Panc1 (cell line): ENCODE results near the gene AZI2. TPM values are rescaled to one million over a fixed set of nuclear protein-coding genes. Genes with fewer than 3 reads are reported as not detected.

Source experiments
- ATAC-seq: fragments of 200-7000 bp; cut with Tn5 transposase; 2 replicates; pipeline ENCODE4 v1.9.1; 2020; ENCODE audit warnings: mild to moderate bottlenecking, moderate library complexity
- BruUV-seq: library from RNA; stranded (reverse); fragments of 400-500 nt; replicated peaks from 2 replicates; lab custom pipeline; 2021; lab: Mats Ljungman, UMichigan
- CTCF ChIA-PET: fragments of 300-600 bp; sonication (Branson Sonifier 250); formaldehyde crosslinking; loops from one replicate; lab custom pipeline; 2022; ENCODE audit warnings: antibody characterized with exemption; lab: Charles Lee
- POLR2A ChIA-PET: fragments of 300-600 bp; sonication (Branson Sonifier 250); formaldehyde crosslinking; loops from one replicate; lab custom pipeline; 2022; ENCODE audit warnings: antibody characterized with exemption; lab: Charles Lee
- DNase-seq: peaks from one replicate; pipeline ENCODE4 v3.0.0-alpha.2; 2010; ENCODE audit warnings: low read depth, low spot score
- H3K27ac ChIP-seq: 2 replicates; pipeline ENCODE4 v1.5.1; 2011; ENCODE audit warnings: mild to moderate bottlenecking, low read length, inconsistent platforms
- H3K27me3 ChIP-seq: fragments of 200-500 bp; sonication (Bioruptor generic); 2 replicates; pipeline ENCODE4 v1.6.0; 2014; ENCODE audit warnings: low read length, inconsistent platforms; ENCODE audit not compliant: control insufficient read depth, insufficient read depth
- H3K36me3 ChIP-seq: fragments of 200-500 bp; sonication (Bioruptor generic); 2 replicates; pipeline ENCODE4 v1.5.1; 2014; ENCODE audit warnings: inconsistent platforms, mild to moderate bottlenecking, low read length, moderate library complexity; ENCODE audit not compliant: control insufficient read depth, insufficient read depth
- H3K4me1 ChIP-seq: 2 replicates; pipeline ENCODE4 v1.5.1; 2011; ENCODE audit warnings: inconsistent platforms, mild to moderate bottlenecking, low read length, moderate library complexity; ENCODE audit not compliant: control insufficient read depth, insufficient read depth
- H3K4me3 ChIP-seq, 2 experiments: 2 replicates each; pipeline ENCODE4 v1.5.1; 2011 to 2012; ENCODE audit warnings: low read depth in 2 of 2, low read length in 2 of 2, mild to moderate bottlenecking in 2 of 2, inconsistent platforms in 1 of 2, moderate library complexity in 1 of 2
- H3K9me3 ChIP-seq: fragments of 200-500 bp; sonication (Bioruptor generic); 2 replicates; pipeline ENCODE4 v1.5.1; 2014; ENCODE audit warnings: low read depth, mild to moderate bottlenecking, inconsistent platforms, low read length, moderate library complexity; ENCODE audit not compliant: control insufficient read depth, insufficient read depth
- CTCF ChIP-seq: fragments of 450-650 bp; IDR thresholded peaks from 2 replicates; pipeline ENCODE4 v1.5.1; 2017; ENCODE audit warnings: mild to moderate bottlenecking
- POLR2AphosphoS5 ChIP-seq: IDR thresholded peaks from 2 replicates; pipeline ENCODE4 v1.6.1; 2012; ENCODE audit warnings: mild to moderate bottlenecking, low read depth, low read length, moderate library complexity
- REST ChIP-seq, 2 experiments: IDR thresholded peaks; 2 replicates each; pipeline ENCODE4 v1.6.1; 2011 to 2012; ENCODE audit warnings: low read depth in 2 of 2, control low read depth in 1 of 2, low read length in 1 of 2, mild to moderate bottlenecking in 1 of 2, moderate library complexity in 1 of 2; ENCODE audit not compliant: insufficient read depth in 1 of 2
- SIN3A ChIP-seq: IDR thresholded peaks from 2 replicates; pipeline ENCODE4 v1.6.1; 2012; ENCODE audit warnings: low read depth, mild to moderate bottlenecking, low read length, moderate library complexity, borderline replicate concordance; ENCODE audit not compliant: insufficient read depth
- TCF7L2 ChIP-seq: IDR thresholded peaks from 2 replicates; pipeline ENCODE4 v1.6.1; 2011; ENCODE audit warnings: mild to moderate bottlenecking, low read depth, low read length, inconsistent platforms
- in situ Hi-C: cut with HindIII; loops from 2 replicates; pipeline ENCODE4 v1.10.0; 2016; ENCODE audit warnings: low sequenced_read_pairs, low pct_unique_long_range_greater_than_20kb
- intact Hi-C: fragments of 100-400 bp; cut with micrococcal nuclease; formaldehyde crosslinking; loops from one replicate; pipeline ENCODE4 v1.10.0; 2022; ENCODE audit not compliant: unreplicated experiment
- total RNA-seq: library from RNA; stranded (reverse); gene quantifications from one replicate; pipeline ENCODE4 v1.2.1, GENCODE V29; 2021; ENCODE audit not compliant: unreplicated experiment

The AZI2 gene
- total RNA-seq, 1 experiment from 2014 or later: 42.4 TPM

DNA sequence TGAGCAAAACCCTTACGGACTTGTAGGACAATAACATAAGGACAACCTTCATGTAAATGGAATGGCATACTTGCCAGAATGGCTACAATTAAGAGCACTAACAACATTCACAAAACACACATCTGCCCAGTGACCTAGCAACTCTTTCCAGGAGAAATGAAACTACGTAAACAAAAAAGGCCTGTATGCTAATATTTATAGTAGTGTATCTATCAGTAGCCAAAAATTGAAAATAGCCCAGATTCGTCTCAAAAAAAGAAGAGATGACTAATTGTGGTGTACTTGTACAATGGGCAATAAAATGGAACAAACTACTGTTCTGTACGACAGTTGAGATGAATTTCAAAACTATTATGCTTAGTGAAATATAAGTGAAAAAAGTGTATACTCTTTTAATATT is 68.9 kb downstream of the AZI2 start:
- Histone ChIP-seq H3K4me3 (no peak overlapping the region), H3K9me3 (no peaks in the 10 kb centered on the region), H3K27me3 (no peaks in the 10 kb centered on the region), H3K4me1 (no peaks in the 10 kb centered on the region), H3K27ac (no peak overlapping the region), H3K36me3 (no peaks in the 10 kb centered on the region)
- in situ Hi-C loops (no loop called here), intact Hi-C loops (no loop called here)
- TF ChIP-seq SIN3A (no peak), REST (IDR thresholded peaks at IDR 0.05; ENCODE audit: insufficient read depth in 1 of 2, low read depth in 2 of 2, low read length in 1 of 2) (no peak), TCF7L2 (no peak), POLR2AphosphoS5 (no peak), CTCF (no peak)
- no TSS peak for BruUV-seq
- CTCF ChIA-PET: no interaction called here
- DNase-seq (no peak), ATAC-seq (no peak)
- POLR2A ChIA-PET: no interaction called here

GRCh38 chr3:28278918-28279317 is 69.7 kb downstream of the AZI2 start:
- DNase-seq (no peak), ATAC-seq (no peak)
- no TSS peak for BruUV-seq
- H3K9me3 ChIP-seq: no peaks in the 10 kb centered on the region
- H3K4me1 ChIP-seq: no peaks in the 10 kb centered on the region
- in situ Hi-C loops (no loop called here), intact Hi-C loops (no loop called here)
- H3K27ac ChIP-seq: no peak overlapping the region
- POLR2A ChIA-PET: no interaction called here
- H3K4me3 ChIP-seq: no peak overlapping the region
- CTCF ChIA-PET: no interaction called here
- TF ChIP-seq REST (IDR thresholded peaks at IDR 0.05; ENCODE audit: insufficient read depth in 1 of 2, low read depth in 2 of 2, low read length in 1 of 2) (no peak), SIN3A (no peak), TCF7L2 (no peak), POLR2AphosphoS5 (no peak)
- H3K27me3 ChIP-seq: no peaks in the 10 kb centered on the region
- H3K36me3 ChIP-seq: no peaks in the 10 kb centered on the region
